ENCODE data around the gene GBA2.

GRCh38 chr9:35711501-35712428, 37.3 kb downstream of the GBA2 start:
- TF ChIP-seq CTCF (IDR thresholded peaks at IDR 0.05) (no peak), EP300 (IDR thresholded peaks at IDR 0.05; ENCODE audit: borderline replicate concordance in 1 of 2, low read depth in 1 of 2, low read length in 1 of 2) (no peak), CHD2 (IDR thresholded peaks at IDR 0.05; ENCODE audit: low read length, partially characterized antibody) (no peak), POLR2AphosphoS5 (IDR thresholded peaks at IDR 0.05; ENCODE audit: low read depth, low read length) (no peak), REST (IDR thresholded peaks at IDR 0.05; ENCODE audit: low read depth, low read length) (no peak), ELF1 (IDR thresholded peaks at IDR 0.05) (no peak), SMC3 (IDR thresholded peaks at IDR 0.05; ENCODE audit: low read depth, low read length) (no peak), EZH2phosphoT487 (IDR thresholded peaks at IDR 0.05; ENCODE audit: borderline replicate concordance, low read depth) (no peak), RAD21 (IDR thresholded peaks at IDR 0.05; ENCODE audit: low read length) (no peak), USF2 (IDR thresholded peaks at IDR 0.05; ENCODE audit: borderline replicate concordance, low read depth, low read length) (no peak), YY1 (IDR thresholded peaks at IDR 0.05; ENCODE audit: low read depth) (no peak), RCOR1 (IDR thresholded peaks at IDR 0.05; ENCODE audit: low read length) (no peak), USF1 (IDR thresholded peaks at IDR 0.05; ENCODE audit: borderline replicate concordance, low read depth) (no peak), IRF3 (IDR thresholded peaks at IDR 0.05; ENCODE audit: low read depth, low read length) (no peak)

All from SK-N-SH (cell line).